DND-41 (cell line): ENCODE results near the gene SNX2.

ENCODE experiments used
- CTCF ChIP-seq: IDR thresholded peaks from 2 replicates; pipeline ENCODE4 v1.5.1; 2012; ENCODE audit warnings: borderline replicate concordance, low read length, moderate library complexity, mild to moderate bottlenecking; ENCODE audit not compliant: poor library complexity, severe bottlenecking; ENCODE audit errors: extremely low read depth
- EZH2 ChIP-seq: IDR thresholded peaks from 3 replicates; pipeline ENCODE4 v1.6.1; 2012; ENCODE audit warnings: borderline replicate concordance, low read depth, mild to moderate bottlenecking, moderate library complexity, low read length, inconsistent platforms; ENCODE audit not compliant: severe bottlenecking

GRCh38 chr5:122816756-122817155, 41.9 kb downstream of the SNX2 start:
- TF ChIP-seq CTCF (no peak), EZH2 (no peak)
